GM12875 (cell line): ENCODE results near the gene ENDOD1.

Source experiments
- H3K4me3 ChIP-seq: one replicate; pipeline ENCODE4 v1.5.1; 2011; ENCODE audit warnings: low read depth, low read length, control low read depth
- CTCF ChIP-seq: IDR thresholded peaks from 2 replicates; pipeline ENCODE4 v1.5.1; 2011; ENCODE audit warnings: low read depth, mild to moderate bottlenecking, control low read depth, inconsistent platforms, low read length, moderate library complexity, borderline replicate concordance; ENCODE audit not compliant: insufficient read depth

ENDOD1 gene

GRCh38 chr11:95156133-95156721 lies 66.6 kb downstream of the ENDOD1 start:
- no peak overlapping the region for H3K4me3 ChIP-seq
- TF ChIP-seq CTCF: no peak

- no peak for TF ChIP-seq CTCF
- no peak overlapping the region for H3K4me3 ChIP-seq
Observed at GRCh38 chr11:95156916-95157541, 67.4 kb downstream of the ENDOD1 start.

- TF ChIP-seq CTCF: no peak
- H3K4me3 ChIP-seq: no peak overlapping the region
Observed at GRCh38 chr11:95157824-95158223, 68.2 kb downstream of the ENDOD1 start.

- no peak overlapping the region for H3K4me3 ChIP-seq
- no peak for TF ChIP-seq CTCF
Observed at GRCh38 chr11:95161248-95161647, 71.6 kb downstream of the ENDOD1 start.

GRCh38 chr11:95163106-95163505 lies 73.5 kb downstream of the ENDOD1 start:
- no peak overlapping the region for H3K4me3 ChIP-seq
- no peak for TF ChIP-seq CTCF

GRCh38 chr11:95165638-95166037 lies 76.0 kb downstream of the ENDOD1 start:
- TF ChIP-seq CTCF: no peak
- no peak overlapping the region for H3K4me3 ChIP-seq

GRCh38 chr11:95166781-95167180 lies 77.1 kb downstream of the ENDOD1 start:
- no peak overlapping the region for H3K4me3 ChIP-seq
- no peak for TF ChIP-seq CTCF
